Upper lobe of left lung (tissue), 6 donors: ENCODE results near the gene ASPHD1. TPM values are rescaled to one million over a fixed set of nuclear protein-coding genes. Genes with fewer than 3 reads are reported as not detected.
A peak's percentile ranks its signal among the peaks of the same experiment; 100 is the strongest.
"Not testable (repeated sequence)": the region's sequence is repeated elsewhere in the genome, so short reads cannot be mapped to it uniquely, and the experiment has no call there.

Experiments used
- ATAC-seq, 2 donors: fragments of 200-7000 bp; cut with Tn5 transposase; one replicate each; pipeline ENCODE4 v1.9.1; 2022; ENCODE audit warnings: mild to moderate bottlenecking in 2 of 2, moderate library complexity in 2 of 2; ENCODE audit not compliant: low FRiP score in 2 of 2
- DNase-seq, 2 donors: peaks; one replicate each; pipeline ENCODE4 v3.0.0-alpha.2; 2019 to 2020
- H3K27ac ChIP-seq, 4 donors: fragments of 200-600 bp; sonication (generic); one replicate each; pipeline ENCODE4 v1.5.1; 2016 to 2019
- H3K27me3 ChIP-seq, 4 donors: fragments of 200-600 bp; sonication (generic); one replicate each; pipeline ENCODE4 v1.5.1; 2017 to 2019
- H3K36me3 ChIP-seq, 4 donors: fragments of 200-600 bp; sonication (generic); one replicate each; pipeline ENCODE4 v1.5.1; 2016 to 2019
- H3K4me1 ChIP-seq, 4 donors: fragments of 200-600 bp; sonication (generic); one replicate each; pipeline ENCODE4 v1.5.1; 2018 to 2019
- H3K4me3 ChIP-seq, 4 donors: fragments of 200-600 bp; sonication (generic); one replicate each; pipeline ENCODE4 v1.5.1; 2017 to 2019; ENCODE audit warnings: mild to moderate bottlenecking in 2 of 4, moderate library complexity in 1 of 4
- H3K9me3 ChIP-seq, 4 donors: fragments of 200-600 bp; sonication (generic); one replicate each; pipeline ENCODE4 v1.5.1; 2018 to 2019
- CTCF ChIP-seq, 6 experiments: fragments of 450-650 bp in 4 of 6; fragments of 200-600 bp in 2 of 6; sonication (generic) in 2 of 6; IDR thresholded peaks; one replicate each; pipeline ENCODE4 v1.5.1; 2016 to 2019; ENCODE audit warnings: antibody characterized with exemption in 6 of 6
- EP300 ChIP-seq, 4 donors: sonication (generic); formaldehyde crosslinking; IDR thresholded peaks; one replicate each; pipeline ENCODE4 v1.5.1; 2017; ENCODE audit warnings: antibody characterized with exemption in 4 of 4, control low read depth in 2 of 4
- POLR2A ChIP-seq, 4 donors: fragments of 450-650 bp; IDR thresholded peaks; one replicate each; pipeline ENCODE4 v1.5.1; 2016 to 2017; ENCODE audit warnings: antibody characterized with exemption in 4 of 4, mild to moderate bottlenecking in 2 of 4
- POLR2AphosphoS5 ChIP-seq, 2 donors: sonication (generic); formaldehyde crosslinking; IDR thresholded peaks; one replicate each; pipeline ENCODE4 v1.5.1; 2017; ENCODE audit warnings: antibody characterized with exemption in 2 of 2
- WGBS, 2 donors: methylation state at CpG; one replicate each; pipeline ENCODE4 v1.1.5; 2017 to 2018; 5-methylcytosine and 5-hydroxymethylcytosine counted together
- total RNA-seq, 6 donors: library from RNA; depleted of rRNA in 4 of 6; stranded (reverse); fragments of >200 nt in 4 of 6; gene quantifications; one replicate each; pipeline versions ENCODE4 v1.1.0 to v1.2.1, GENCODE V29; 2016 to 2021
- donor health status: DM: no; HTN: no; CAD: no; lungs with moderate emphysema.
- donor health status: DM: no; HTN: yes; CAD: no; lungs with severe emphysema.

Gene ASPHD1
- total RNA-seq, 6 donors from 2014 or later, result 0.78 to 4.2 (median 2.4) TPM; not detected in 1

- peak overlapping the region; percentile 79 to 91 (median 90) for H3K27ac ChIP-seq
- no peaks in the 10 kb centered on the region for H3K9me3 ChIP-seq
- TF ChIP-seq POLR2A (IDR thresholded peaks at IDR 0.05) (no peak), POLR2AphosphoS5 (IDR thresholded peaks at IDR 0.05) (no peak), CTCF (IDR thresholded peaks at IDR 0.05) (no peak), EP300 (IDR thresholded peaks at IDR 0.05) (no peak)
- DNase-seq, result no peak
- H3K4me3 ChIP-seq, result peak overlapping the region; percentile 71 to 100 (median 84)
- peaks cover 21 to 28% (median 22%) of the 10 kb centered on the region in 4 donors for H3K4me1 ChIP-seq
- H3K27me3 ChIP-seq, result no peaks in the 10 kb centered on the region
- H3K36me3 ChIP-seq, result peaks cover 5 to 34% (median 12%) of the 10 kb centered on the region in 4 donors
- WGBS, 2 donors, result 8 to 11% methylated on average over 9 of the region's 9 CpGs
- ATAC-seq, result no peak
These were observed 24.9 kb downstream of the ASPHD1 start for GRCh38 chr16:29925105-29925756.

- Histone ChIP-seq H3K27me3 (no peaks in the 10 kb centered on the region), H3K27ac (peak within 1 kb of the TSS; percentile 79 to 91 (median 90)), H3K9me3 (no peaks in the 10 kb centered on the region), H3K4me1 (peaks cover 21 to 24% (median 22%) of the 10 kb centered on the region in 4 donors), H3K4me3 (peak within 1 kb of the TSS; percentile 71 to 100 (median 84)), H3K36me3 (peaks cover 4 to 26% (median 10%) of the 10 kb centered on the region in 4 donors)
- WGBS, 2 donors, result 1 to 2% methylated on average over 23 to 35 of the region's 89 CpGs
- DNase-seq (peak; percentile 90 to 97), ATAC-seq (peak; percentile 97 to 99)
- peak; percentile 85 to 91 for TF ChIP-seq POLR2AphosphoS5 (IDR thresholded peaks at IDR 0.05)
- no peak for TF ChIP-seq EP300 (IDR thresholded peaks at IDR 0.05)
- TF ChIP-seq POLR2A (IDR thresholded peaks at IDR 0.05), result peak in 3 of 4 donors; percentile 54 to 93 (median 61)
- peak in 1 of 6 experiments; percentile 5 for TF ChIP-seq CTCF (IDR thresholded peaks at IDR 0.05)
These were observed 25.8 kb downstream of the ASPHD1 start, which contains the start of gene KCTD13 for GRCh38 chr16:29925781-29926710. KCTD13 (minus strand) TSS chr16:29926226; CDS start chr16:29926033, 193 bp downstream.

GRCh38 chr16:29926711-29927052 is 26.4 kb downstream of the ASPHD1 start:
- H3K9me3 ChIP-seq, result no peaks in the 10 kb centered on the region
- WGBS, 2 donors, result 4 to 7% methylated on average over 12 of the region's 12 CpGs
- peaks cover 4 to 20% (median 8%) of the 10 kb centered on the region in 4 donors for H3K36me3 ChIP-seq
- H3K4me1 ChIP-seq, result peaks cover 21 to 24% (median 22%) of the 10 kb centered on the region in 4 donors
- TF ChIP-seq POLR2A (IDR thresholded peaks at IDR 0.05) (no peak), POLR2AphosphoS5 (IDR thresholded peaks at IDR 0.05) (no peak), EP300 (IDR thresholded peaks at IDR 0.05) (no peak), CTCF (IDR thresholded peaks at IDR 0.05) (no peak)
- no peaks in the 10 kb centered on the region for H3K27me3 ChIP-seq
- DNase-seq (peak in 1 of 2 donors; percentile 32), ATAC-seq (peak; percentile 28 to 53)
- H3K4me3 ChIP-seq, result peak overlapping the region; percentile 71 to 100 (median 84)
- peak overlapping the region; percentile 79 to 91 (median 90) for H3K27ac ChIP-seq

GRCh38 chr16:29927070-29927905 is 27.0 kb downstream of the ASPHD1 start:
- Histone ChIP-seq H3K27ac (peak overlapping the region; percentile 79 to 91 (median 90)), H3K27me3 (no peaks in the 10 kb centered on the region), H3K9me3 (no peaks in the 10 kb centered on the region), H3K4me1 (peaks cover 21 to 24% (median 22%) of the 10 kb centered on the region in 4 donors), H3K36me3 (peaks cover 4 to 14% (median 6%) of the 10 kb centered on the region in 4 donors), H3K4me3 (peak overlapping the region in 3 of 4 donors; percentile 80 to 100 (median 88))
- 70 to 71% methylated on average over 12 of the region's 12 CpGs for WGBS, 2 donors
- ATAC-seq (no peak), DNase-seq (no peak)
- TF ChIP-seq EP300 (IDR thresholded peaks at IDR 0.05), result no peak
- TF ChIP-seq CTCF (IDR thresholded peaks at IDR 0.05), result no peak
- no peak for TF ChIP-seq POLR2AphosphoS5 (IDR thresholded peaks at IDR 0.05)
- no peak for TF ChIP-seq POLR2A (IDR thresholded peaks at IDR 0.05)

GRCh38 chr16:29931750-29932149 is 31.5 kb downstream of the ASPHD1 start:
- WGBS, 2 donors, result 92 to 100% methylated on average over 1 to 2 of the region's 2 CpGs
- not testable (repeated sequence) for H3K4me1 ChIP-seq, H3K36me3 ChIP-seq, DNase-seq, H3K27me3 ChIP-seq, H3K4me3 ChIP-seq, H3K27ac ChIP-seq, ATAC-seq, H3K9me3 ChIP-seq
